ENCODE results near the gene HSD17B8.
A peak's percentile ranks its signal among the peaks of the same experiment; 100 is the strongest.

HSD17B8 gene

DNA sequence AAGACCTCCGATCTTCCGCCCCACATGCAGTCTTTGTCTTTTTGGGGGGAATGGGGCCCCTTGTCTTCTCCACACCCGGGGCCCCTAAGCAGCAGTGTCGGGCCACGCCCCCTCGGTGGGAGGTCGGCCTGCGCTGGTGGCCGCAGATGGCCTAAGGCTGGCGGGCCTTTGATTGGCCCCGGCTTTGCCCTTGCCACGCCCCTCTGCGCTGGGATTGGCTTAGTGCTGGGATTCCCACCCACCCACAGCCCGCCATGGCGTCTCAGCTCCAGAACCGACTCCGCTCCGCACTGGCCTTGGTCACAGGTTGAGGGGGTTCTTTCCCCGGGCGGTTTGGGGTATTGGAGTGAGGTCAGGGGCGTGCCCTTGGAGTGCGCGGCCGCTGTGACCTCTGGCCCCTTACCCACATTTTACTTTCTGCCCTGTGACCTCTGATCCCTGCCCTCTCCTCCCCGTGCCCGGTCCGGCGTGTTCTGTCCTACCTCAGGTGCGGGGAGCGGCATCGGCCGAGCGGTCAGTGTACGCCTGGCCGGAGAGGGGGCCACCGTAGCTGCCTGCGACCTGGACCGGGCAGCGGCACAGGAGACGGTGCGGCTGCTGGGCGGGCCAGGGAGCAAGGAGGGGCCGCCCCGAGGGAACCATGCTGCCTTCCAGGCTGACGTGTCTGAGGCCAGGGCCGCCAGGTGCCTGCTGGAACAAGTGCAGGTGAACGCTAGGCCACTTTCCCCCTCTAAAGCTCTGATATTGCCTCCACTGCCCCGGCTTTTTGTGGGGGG lies at the start of gene HSD17B8:
Gene HSD17B8, plus strand, starts transcription at position 241 of the 776 bp plus-strand sequence. Its CDS starts 14 bp downstream, at position 255.
- peak; percentile 85 for DNase-seq (ENCODE audit: low read depth)

DNA sequence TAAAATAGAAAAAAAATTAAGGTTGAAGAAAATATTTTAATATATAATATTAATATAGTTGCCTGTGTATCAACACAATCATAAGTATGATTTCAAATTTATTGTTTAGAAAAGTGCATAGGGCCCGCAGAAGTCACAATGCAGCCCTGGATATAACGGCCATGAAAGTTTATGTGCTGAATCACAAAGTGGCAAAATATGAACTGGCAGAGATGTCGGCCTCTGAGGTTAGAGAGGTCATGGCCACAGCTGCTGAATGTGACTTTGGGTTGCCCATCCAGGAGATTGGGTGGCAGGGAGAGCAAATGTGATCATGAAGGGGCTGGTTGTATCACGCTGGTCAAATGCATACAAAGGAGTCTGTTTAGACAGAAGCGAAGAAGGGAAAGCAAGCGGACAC lies 47.9 kb upstream of the HSD17B8 start:
- no peak for DNase-seq (ENCODE audit: low read depth)

DNA sequence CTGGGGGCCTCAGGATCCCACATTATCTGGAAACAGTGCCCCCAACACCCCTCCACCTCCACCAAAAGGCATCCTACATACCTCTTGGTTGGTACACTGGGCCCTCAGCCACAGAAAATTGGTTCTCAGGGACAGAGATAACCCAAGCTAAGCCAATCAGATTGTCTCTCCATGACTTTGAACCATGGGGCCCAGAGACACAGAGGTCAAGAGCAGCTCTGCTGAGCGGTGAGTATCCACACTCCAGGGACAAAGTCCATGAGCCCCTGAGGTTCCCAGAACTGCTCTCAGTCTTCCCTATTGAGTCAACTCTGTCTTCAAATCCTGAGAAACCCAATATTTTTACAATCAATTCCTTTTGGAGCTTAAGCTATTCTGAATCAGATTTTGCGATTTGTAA lies 47.5 kb upstream of the HSD17B8 start:
- DNase-seq (ENCODE audit: low read depth): no peak

DNA sequence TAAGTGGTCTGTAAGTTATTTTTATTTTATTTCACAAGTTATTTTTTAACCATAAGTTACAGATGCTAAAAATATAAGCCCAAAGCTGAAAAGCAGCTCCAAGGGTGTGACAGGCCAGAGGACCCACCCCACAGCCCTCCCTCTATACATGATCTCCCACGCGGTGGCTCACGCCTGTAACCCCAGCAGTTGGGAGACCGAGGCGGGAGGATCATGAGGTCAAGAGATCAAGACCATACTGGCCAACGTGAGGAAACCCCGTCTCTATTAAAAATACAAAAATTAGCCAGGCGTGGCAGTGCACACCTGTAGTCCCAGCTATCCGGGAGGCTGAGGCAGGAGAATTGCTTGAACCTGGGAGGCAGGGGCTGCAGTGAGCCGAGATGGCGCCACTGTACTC lies 44.4 kb upstream of the HSD17B8 start:
- DNase-seq (ENCODE audit: low read depth): no peak

DNA sequence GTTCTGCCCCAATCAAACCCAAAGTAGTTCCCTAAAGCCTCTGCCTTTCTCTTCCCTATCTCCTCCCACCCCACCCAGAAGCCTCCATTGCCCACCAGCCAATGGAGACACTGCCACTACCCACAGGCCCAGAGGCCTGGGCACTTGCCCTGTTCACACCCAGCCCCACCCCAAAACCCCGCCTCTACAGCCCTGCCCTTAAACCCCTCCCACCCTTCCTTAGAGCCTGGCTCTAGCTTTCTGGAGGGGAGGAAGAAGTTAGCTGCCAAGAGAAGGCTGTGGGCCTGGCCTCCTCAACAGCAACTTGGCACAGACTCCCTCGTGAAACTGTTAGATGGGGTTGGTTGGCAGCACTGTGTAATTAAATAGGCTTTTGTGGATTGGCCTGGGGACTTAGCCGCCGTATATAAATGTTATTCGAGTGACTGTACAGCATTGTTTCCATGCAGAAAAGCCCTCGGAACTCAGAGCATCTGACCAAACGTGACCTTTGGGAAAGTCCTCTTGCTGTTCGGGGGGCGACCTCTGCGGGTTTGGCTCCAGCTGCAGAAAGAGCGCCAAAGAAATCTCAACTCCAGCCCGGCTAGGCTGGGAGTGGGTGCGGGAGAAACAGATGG lies 43.6 kb upstream of the HSD17B8 start:
- DNase-seq (ENCODE audit: low read depth): peak; percentile 85

DNA sequence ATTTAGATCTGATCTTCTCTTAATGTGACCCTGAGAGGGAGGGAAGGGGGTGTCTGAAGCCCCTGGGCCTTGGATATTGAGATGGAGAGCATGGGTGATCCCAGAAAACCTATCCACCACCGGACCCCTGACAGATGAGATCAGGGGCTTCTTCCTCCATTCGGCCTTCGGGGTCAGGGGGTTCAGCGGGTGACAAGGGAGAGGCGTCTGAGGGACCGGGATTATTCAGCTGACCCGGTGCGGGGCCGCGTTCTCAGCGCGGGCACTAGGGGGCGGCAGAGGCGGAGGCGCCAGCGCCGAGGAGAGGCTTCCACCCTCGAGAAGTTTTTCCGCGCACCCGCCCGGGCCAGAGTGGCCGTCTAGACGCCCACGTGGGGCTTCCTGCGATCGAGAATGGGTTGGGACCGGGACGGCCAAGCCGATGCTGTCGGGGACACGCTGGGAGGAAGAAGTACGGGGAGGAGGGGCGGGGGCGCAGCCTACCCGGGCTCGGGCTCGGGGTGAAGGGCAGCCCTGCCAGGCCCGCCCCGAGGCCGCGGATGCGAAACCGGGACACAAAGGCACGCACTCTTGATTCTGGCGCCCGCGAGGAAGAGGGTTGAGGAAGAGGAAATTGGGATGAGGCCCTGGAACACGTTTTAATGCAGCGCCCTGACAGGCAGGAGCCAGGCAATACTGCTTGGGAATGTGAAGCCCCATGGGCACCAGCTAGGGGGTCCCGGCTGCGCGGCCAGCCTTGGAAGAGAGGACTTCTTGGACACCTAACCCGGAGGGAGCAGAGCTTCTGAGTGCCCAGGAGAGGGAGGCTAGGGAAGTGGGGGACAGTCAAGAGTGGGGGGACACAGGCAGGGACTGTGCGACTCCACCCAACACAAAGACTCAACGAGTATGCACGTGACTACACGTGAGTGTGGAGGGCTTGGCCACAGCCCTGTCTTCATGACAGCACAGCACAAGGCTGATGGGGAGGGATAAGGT lies 42.8 kb upstream of the HSD17B8 start:
- DNase-seq (ENCODE audit: low read depth): peak; percentile 73

DNA sequence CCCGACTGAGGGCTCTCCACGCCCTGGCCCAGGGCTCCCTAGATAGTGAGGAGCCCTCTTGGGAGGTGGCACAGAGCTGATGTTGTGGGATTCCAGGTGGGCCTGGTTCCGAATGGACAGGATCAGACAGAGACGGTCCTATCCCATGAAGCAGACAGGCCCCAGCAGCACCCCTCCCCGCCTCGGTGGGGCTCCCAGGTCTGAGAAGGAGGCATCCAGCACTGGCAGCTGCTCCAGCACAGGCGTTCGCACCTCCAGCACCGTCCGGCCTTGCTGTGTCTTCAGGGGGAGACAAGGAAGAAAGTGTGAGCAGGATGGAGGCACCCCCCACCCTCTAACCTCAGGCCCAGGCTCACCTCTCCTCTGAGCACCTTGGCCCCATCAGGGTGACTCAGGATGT lies 40.9 kb upstream of the HSD17B8 start:
- DNase-seq (ENCODE audit: low read depth): no peak

DNA sequence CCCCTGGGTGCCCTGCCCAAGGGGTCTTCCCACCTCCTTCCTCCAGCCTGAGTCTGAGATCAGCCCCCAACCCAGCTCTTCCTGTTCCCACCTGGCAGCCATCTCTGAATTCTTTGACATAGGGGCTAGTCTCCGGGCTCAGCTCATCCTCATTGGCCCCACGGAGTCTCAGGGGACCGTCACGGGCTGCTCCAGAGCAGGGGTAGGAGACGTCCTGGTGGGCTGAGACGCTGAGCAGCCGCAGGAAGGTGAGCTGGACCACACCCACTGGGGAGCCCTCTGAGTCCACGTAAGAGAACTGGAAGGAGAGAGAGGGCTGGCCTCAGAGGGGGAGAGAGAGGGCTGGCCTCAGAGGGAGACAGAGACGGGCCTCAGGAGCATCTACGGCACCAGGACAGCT lies 40.3 kb upstream of the HSD17B8 start:
- DNase-seq (ENCODE audit: low read depth): no peak

DNA sequence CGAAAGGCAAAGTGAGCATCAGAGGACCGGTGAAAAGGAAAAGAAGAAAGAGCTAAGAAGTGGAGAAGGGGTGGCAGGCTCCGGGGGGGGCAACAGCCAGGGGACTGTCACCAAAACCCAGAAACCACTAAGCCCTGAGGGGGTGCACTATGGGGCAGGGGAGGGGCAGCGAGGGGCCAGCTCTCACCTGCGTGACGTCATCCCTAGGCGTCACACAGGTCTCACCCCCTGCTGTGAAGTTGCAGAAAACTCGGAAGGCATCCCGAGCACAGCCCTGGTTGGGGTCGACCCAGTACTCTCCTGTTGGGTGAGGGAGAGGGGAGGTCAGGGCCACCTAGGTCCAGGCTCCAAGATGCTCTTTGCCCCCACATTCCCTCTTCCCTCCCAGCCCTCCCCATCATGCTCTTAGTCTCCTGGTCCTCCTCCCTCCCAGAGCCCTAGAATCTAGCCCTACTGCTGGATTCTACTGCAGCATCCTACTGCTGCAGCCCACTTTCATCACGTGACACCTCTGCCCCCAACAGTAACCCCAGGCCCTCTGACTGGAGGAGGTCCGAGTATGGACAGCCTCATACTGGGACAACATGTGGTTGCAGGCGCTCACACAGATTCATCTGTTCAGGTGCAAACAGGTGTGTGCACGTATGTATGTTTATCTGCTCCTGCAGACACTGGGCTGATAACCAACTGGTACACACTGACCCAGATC lies 39.6 kb upstream of the HSD17B8 start:
- DNase-seq (ENCODE audit: low read depth): no peak

DNA sequence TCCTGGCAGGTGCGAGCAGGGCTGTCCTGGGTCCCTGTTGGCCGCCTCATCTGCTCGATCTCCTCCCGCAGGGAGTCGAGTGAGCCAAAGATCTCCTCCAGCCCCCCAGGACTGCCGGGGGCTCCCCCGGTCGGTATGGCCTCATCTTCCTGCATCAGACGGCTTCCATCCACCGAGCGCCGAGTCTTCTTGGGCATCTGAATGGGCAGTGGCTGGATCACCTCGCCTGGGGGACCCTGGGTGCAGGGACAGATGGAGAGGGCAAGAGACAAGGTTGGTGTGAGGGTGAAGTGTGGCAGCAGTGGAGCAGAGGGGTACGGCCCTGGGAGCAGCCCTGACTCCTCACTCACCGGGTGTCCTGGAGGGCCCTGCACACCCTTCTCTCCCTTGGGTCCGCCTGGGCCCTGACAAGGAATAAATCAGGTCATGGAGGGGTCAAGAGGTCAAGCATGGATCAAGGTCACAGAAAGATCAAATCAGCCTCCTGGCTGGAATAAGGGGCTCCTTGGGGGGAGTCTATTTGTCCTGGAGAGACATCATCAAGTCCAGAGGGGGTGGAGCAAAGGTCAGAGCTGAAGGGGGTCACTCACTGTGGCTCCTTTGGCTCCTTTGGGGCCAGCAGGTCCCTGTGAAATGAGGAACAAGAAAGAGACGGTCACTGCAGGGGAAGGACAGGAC lies 38.7 kb upstream of the HSD17B8 start:
- no peak for DNase-seq (ENCODE audit: low read depth)

DNA sequence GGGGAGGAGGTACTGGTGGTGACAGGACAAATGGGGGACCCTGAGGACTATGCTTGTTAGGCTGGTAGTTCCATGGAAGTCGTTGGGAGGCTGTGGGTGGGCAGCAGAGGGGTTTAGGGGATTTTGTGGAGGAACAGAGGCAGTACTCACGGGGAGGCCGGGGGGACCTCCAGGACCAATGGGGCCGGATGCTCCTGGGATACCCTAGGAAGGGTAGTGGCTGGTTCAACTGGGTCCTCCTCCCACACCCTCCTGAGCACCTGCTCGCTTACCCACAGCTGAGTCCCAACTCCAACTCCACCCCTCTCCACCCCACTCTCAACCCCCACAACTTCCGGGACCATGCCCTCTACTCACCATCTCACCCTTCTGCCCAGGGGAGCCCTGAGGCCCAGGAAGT lies 38.1 kb upstream of the HSD17B8 start:
- no peak for DNase-seq (ENCODE audit: low read depth)

DNA sequence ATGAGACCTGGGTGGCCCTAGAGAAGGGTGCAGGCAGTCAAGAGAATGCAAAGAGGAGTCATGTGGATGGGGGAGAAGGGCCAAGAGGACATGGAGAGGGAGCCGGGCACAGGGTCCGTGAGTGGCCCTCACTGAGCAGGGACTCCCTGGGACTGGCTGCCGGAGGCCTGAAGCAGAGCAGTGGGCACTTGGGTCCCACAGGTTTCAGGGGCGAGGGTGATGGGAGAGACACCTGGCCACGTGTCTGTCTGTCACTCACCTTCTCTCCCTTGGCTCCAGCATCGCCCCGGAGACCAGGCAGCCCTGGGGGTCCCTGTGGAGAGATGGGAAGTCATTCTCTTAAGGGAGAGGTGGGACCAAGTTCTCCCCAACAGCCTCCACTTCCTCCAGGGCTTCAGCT lies 37.6 kb upstream of the HSD17B8 start:
- DNase-seq (ENCODE audit: low read depth): no peak

DNA sequence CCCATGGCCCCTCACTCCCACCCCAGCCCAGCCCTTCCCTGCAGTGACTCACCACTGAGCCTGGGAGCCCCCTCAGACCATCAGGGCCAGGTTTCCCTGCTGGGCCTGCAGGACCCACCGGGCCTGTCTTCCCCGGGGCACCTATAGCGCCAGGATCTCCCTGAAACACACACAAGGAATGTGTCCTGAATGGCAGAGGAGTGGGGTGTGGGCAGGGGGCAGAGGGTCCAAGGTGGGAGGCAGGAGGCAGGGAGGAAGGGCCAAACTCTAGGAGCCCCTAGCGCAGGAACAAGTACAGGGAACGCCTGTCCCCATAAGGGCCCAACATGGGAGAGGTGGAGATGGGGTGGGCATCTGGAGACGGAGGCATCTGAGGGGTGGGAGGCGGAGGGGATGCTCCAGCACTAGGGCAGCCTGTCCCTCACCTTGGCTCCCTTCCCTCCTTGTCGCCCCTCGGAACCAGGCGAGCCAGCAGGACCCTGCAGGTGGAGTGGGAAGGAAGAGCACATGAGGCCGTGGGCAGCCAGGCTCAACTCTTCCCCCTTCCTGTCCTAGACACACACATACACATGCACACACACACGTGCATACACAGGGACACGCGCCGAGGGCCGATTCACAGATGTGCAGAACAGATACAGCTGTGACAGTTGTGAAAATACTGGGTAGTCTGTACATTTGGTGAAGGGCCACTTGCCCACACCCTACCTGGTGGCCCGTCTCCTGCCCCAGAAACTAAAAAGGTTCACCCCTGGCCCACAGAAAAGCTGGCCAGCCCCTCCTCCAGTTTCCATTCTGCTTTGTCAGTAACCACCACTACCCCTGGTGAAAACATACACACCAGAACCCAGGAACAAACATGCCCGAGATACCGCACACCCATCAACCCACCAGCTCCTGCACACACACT lies 36.8 kb upstream of the HSD17B8 start:
- no peak for DNase-seq (ENCODE audit: low read depth)

DNA sequence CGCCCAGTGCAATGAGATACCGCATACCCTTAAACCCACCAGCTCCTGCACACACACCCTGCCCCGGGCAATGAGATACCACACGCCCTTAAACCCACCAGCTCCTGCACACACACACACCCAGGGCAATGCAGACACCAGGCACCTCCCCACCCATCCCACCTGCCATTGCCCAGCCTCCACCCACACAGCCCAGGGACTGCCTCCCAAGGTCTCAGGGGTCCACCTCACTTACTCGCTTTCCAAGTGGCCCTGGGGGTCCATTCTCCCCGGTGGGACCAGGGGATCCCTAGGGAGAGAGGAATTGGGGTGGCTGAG lies 36.2 kb upstream of the HSD17B8 start:
- no peak for DNase-seq (ENCODE audit: low read depth)

DNA sequence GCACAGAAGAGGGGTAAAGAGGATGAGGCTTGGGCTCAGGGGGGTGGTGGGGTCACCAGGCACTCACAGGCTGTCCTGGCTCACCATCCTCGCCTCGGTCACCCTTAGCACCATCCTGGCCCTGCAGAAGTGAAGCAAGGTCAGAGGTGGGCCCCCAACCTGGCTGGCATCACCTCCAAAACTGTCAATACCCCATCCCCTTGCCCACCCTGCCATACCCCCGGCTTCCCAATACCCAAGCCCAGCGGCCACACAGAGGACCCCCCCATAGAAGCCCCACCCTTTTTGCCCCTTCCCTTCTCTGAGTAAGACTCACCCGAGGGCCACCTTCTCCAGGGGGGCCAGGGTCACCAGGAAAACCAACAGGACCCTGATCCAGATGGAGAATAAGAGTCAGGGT lies 35.8 kb upstream of the HSD17B8 start:
- DNase-seq (ENCODE audit: low read depth): no peak

DNA sequence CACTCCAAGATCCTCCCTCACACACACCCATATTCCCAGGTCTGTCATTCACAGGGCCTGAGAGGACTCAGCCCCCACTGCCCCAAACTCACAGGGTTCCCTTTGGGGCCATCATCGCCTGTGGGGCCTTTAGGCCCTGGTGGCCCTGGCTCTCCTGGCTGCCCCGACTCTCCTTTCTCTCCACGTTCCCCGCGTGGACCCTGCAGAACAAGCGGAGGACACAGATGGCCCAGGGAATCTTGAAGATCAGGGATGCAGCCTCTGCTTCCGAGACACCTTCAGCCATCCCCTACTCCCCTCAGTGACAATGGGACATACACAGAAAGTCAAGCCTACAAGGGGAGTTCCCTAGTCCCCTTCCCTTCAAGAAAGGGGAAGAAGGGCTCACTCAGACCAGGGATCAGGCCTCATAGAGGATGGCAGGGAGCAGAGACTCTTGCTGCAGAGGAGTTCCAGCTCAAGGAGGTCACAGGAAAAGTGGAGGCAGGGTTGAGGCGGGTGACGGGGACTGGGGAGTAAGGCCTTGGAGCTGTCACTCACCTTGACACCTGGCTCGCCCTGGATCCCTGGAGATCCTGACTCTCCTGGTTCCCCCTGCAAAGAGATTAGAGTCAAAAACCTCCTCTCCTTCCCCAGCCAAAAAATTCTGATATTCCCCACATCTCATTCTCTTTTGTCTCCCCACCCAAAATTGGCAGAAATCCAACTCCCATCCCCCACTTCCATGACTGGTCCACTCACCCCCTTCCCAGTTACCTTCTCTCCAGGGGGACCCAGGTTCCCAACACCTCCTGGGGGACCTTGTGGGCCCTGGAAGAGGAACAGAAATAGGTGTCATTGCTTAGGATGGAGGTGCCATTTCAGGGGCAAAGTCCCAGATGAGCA lies 34.9 kb upstream of the HSD17B8 start:
- no peak for DNase-seq (ENCODE audit: low read depth)

DNA sequence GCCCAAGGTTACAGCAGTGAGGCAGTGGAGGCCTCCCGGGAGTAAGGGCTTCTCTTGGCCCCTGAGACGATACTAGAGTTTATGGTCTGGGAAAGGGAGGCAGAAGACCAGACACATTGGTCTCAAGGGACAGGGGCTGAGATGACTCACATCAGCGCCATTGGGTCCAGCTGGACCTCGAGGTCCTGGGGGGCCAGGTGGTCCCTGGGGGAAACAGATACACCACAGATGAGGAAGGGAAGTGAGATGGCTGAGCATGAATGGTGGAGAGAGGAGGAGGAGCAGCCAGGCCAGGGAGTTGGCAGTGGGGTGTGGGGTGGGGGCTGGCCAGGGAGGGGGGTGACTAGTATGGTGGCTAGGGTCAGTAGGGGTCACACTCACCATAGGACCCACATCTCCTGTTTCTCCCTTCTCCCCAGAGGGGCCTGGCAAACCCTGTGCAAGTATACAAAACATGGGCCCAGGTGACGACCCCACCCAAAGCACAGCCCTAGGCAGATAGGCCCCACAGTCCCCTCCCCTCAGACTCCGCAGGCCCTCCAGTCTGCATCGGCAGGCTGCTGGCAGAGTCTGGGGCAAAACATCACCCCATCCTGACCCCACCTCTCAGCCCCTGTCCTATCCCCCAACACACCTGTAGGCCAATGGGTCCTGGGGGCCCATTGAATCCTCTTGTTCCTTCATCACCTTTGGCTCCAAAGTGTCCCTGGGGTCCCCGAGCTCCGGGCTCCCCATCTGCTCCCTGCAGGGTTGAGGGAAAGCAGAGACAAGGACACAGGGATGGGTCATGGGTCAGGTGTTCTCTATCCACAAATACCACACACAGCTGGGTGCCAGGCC lies 34.1 kb upstream of the HSD17B8 start:
- no peak for DNase-seq (ENCODE audit: low read depth)

DNA sequence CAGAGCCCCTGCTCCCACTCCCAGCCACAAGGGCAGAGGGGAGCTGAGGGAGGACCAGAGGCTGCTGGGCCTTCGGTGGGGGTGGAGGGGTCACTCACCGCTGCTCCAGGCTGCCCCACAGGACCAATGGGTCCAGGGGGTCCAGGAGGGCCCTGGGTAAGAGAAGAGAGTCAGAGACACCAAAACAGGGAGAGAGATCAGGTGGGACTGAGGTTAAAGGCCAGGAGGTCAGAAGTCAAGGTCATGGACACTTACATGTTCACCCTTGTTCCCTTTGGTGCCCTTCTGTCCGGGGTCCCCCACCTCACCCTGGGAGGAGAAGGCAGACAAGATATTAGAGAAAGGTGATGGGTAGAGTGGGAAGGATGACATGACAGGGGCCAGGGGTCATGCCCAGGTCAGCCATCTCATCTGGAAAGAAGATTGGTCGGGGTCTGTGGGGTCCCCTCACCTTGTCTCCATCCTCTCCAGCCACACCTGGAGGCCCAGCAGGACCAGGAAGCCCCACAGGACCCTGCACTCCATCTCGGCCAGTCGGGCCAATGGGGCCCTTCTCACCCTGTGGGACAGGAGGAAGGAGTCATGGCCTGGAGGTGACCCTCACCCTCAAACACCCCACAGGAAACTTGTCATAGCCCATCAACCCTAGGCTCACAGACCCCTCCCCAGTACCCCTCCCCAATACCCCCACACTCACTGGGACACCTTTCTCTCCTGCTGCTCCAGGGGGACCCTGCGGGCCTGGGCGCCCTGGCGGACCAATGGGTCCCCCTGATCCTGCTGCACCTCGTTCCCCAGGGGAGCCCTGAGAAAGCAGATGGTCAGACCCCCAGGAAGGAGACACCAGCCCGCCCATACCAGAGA lies 33.2 kb upstream of the HSD17B8 start:
- DNase-seq (ENCODE audit: low read depth): no peak
